Nucleus accumbens (tissue), 56 donors: ENCODE data around the gene DTNBP1.

Experiments used
- DNase-seq, 56 donors: peaks; one replicate each; lab custom pipeline; 2025; lab: John Stamatoyannopoulos, UW

DTNBP1 gene

GRCh38 chr6:15538766-15539495 is 123.9 kb downstream of the DTNBP1 start:
- no peak for DNase-seq

GRCh38 chr6:15538106-15538505 is 124.7 kb downstream of the DTNBP1 start:
- DNase-seq = no peak

GRCh38 chr6:15536198-15536955 is 126.5 kb downstream of the DTNBP1 start:
- no peak for DNase-seq

- DNase-seq = no peak
These were observed 127.2 kb downstream of the DTNBP1 start for GRCh38 chr6:15535495-15536197.

GRCh38 chr6:15534974-15535373 is 127.9 kb downstream of the DTNBP1 start:
- no peak for DNase-seq

- DNase-seq = no peak
These were observed 129.3 kb downstream of the DTNBP1 start for GRCh38 chr6:15533379-15534026.

- DNase-seq = no peak
These were observed 130.9 kb downstream of the DTNBP1 start for GRCh38 chr6:15531973-15532372.

GRCh38 chr6:15530411-15530810 is 132.4 kb downstream of the DTNBP1 start:
- DNase-seq = no peak

GRCh38 chr6:15528870-15529269 is 134.0 kb downstream of the DTNBP1 start:
- no peak for DNase-seq

- no peak for DNase-seq
These were observed 134.8 kb downstream of the DTNBP1 start for GRCh38 chr6:15527838-15528617.

GRCh38 chr6:15526212-15526701 is 136.6 kb downstream of the DTNBP1 start:
- DNase-seq = no peak

- no peak for DNase-seq
These were observed 137.9 kb downstream of the DTNBP1 start for GRCh38 chr6:15524861-15525401.

- no peak for DNase-seq
These were observed 138.9 kb downstream of the DTNBP1 start for GRCh38 chr6:15523679-15524630.

GRCh38 chr6:15522856-15523529 is 139.8 kb downstream of the DTNBP1 start:
- no peak for DNase-seq

- DNase-seq = no peak
These were observed 140.4 kb downstream of the DTNBP1 start for GRCh38 chr6:15522427-15522826.

GRCh38 chr6:15522026-15522425 is 140.8 kb downstream of the DTNBP1 start:
- no peak for DNase-seq

GRCh38 chr6:15521582-15521981 is 141.2 kb downstream of the DTNBP1 start:
- DNase-seq = peak in 2 of 56 donors; percentile 26 to 36
